GM15510 (cell line): ENCODE results near the gene YDJC.

Source experiments
- POLR2A ChIP-seq: IDR thresholded peaks from 3 replicates; pipeline ENCODE4 v1.6.1; 2011; ENCODE audit warnings: borderline replicate concordance; ENCODE audit not compliant: insufficient read length; ENCODE audit errors: extremely low read depth

YDJC gene

DNA sequence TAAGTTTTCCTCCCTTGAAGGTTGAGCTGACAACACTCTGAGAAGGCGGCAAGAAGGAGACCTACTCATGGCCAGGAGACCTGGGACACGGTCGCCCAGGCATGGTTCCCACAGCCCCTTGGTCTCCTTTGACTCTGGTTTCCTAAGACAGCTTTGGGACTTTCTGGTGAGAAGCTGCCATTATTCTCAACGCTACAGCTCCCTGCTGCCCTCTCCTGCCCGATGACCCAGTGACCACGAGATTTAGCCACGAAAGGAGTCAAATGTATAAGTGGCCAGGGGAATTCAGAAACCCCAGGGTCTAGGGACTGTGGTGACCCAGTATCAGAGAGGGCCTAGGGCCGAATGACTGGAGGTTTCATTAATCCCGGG, 11.6 kb upstream of the YDJC start:
- no peak for TF ChIP-seq POLR2A

DNA sequence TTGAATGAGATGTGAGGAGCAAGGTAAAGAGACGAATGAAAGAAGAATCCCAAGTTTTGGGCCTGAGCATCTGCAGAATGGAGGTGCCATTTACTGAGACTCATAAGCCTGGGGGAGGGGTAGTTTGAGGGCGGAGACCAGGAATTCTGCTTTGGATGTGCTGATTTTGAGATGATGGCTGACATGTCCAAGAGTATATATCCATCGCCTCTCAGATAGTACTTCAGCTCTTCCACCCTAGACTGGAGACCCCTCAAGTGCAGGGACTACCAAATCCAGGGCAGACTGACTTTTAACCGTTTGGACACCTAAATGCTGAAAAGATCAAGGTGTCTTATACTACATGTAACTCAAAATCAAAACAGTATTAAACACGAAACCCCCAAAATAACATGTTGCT, 11.0 kb upstream of the YDJC start:
- no peak for TF ChIP-seq POLR2A

DNA sequence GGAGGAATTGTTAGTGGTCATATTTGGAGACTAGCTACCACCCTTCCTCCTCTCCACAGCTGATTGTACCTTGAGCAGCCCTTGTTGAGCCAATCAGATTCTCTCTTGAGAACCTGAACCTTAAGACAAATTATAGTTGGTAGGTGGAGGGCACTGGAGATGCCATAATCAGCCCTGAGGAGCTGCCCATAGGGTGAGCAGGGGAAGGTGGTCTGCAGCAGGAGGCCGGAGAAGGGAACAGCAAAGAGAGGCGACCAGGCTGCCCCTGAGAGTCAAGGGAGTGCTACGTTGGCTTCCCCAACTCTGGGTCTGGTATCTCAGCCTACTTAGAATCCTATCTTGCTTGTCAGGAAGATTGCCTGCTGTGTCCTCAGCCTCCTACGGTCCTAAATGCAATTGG, 9.5 kb upstream of the YDJC start:
- no peak for TF ChIP-seq POLR2A

DNA sequence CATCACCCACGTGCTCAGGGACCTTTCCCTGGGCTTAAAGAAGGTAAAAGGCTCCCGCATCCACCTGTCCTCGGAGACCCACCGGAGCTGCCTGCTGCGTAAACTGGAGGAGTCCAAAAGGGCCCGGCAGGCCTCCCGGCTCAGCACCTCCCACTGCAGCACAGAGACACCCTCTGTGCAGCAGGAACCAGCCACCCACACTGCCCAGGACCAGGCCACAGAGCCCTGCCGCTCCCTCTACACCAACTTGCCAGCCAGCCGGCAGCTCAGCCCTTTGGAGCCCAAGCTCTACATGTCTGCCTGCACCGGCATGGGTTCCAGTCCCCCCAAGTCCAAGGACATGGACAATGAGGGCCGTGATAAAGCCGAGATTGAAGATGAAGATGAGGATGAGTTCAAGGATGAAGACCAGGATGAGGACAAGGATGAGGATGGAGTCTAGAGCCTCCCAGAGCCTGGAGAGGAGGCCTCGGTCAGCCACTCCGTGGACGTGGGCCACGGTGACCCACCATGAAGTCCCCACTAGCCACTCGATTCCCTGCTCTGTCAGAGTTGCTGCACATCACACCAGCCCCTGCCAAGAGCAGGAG, 6.9 kb upstream of the YDJC start:
- no peak for TF ChIP-seq POLR2A

GRCh38 chr22:21635771-21636510, 6.1 kb upstream of the YDJC start:
- no peak for TF ChIP-seq POLR2A

- TF ChIP-seq POLR2A = no peak
These were observed 5.0 kb upstream of the YDJC start for GRCh38 chr22:21634844-21635243.

DNA sequence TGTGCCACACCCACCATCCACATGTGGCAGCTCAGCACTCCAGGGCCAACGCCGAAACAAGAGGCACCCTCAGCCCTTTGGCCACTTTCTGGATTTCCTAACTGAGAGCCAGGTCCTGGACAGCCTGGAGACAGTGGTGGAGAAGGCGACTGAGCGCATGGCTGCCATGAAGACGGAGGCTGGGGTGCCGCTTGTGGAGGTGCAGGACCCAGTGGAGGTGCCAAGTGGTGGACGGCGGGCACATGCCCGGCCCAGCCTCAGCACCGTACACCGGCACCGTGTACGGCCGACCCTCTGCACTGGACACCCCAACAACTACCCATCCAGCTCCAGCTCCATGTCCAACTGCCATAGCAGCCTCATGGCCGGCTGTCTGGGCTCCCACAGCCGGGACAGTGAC, 4.3 kb upstream of the YDJC start:
- TF ChIP-seq POLR2A = no peak

GRCh38 chr22:21633481-21633880, 3.7 kb upstream of the YDJC start:
- TF ChIP-seq POLR2A = no peak

GRCh38 chr22:21632931-21633330, 3.1 kb upstream of the YDJC start:
- no peak for TF ChIP-seq POLR2A

- TF ChIP-seq POLR2A = no peak
These were observed 2.5 kb upstream of the YDJC start, which contains the start of gene CCDC116 for GRCh38 chr22:21632237-21632895. Gene CCDC116, plus strand, starts transcription at chr22:21632760. Its CDS starts 422 bp downstream, at chr22:21633182.

- no peak for TF ChIP-seq POLR2A
These were observed 1.2 kb upstream of the YDJC start for GRCh38 chr22:21631025-21631424.

DNA sequence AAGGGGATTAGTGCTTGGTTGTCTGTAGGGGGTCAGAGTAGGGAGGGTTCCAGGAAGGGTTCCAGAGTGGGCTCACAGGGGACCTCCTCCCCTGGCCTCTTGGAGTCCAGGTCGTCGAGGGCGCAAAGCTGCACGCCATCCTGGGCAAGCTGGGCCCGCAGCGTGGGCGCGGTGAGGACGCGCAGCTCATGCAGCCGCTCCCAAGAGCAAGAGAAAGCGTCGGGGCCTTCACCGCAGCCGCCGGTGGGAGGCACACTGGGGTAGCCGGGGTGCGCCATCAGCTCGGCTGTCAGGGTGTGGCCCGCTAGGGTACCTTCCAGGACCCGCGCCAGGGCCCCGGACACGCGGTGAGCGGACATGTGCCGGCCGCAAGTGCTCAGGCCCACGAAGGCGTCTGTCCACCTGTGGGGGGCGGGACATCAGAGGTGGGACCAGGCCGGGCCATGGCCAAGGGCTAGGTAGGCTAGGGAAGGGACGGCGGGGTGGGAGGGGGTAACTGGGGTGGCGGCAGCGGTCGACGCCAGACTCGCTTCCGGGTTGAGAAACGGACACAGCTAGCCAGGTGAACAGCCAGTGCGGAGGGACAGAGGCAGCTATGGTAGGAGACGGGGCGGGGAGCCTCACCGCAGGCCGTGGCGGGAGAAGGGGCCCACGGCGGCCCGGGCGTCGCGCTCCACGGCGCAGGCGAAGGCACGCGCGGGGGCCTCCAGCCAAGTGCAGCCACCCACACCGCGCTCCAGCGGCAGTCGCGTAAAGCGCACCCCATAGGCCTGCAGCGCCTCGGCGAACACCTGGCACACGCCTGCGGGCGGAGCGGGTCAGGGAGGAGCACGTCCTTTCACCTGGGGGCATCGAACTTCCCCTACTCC, 1.2 kb downstream of the YDJC start:
- TF ChIP-seq POLR2A = no peak

DNA sequence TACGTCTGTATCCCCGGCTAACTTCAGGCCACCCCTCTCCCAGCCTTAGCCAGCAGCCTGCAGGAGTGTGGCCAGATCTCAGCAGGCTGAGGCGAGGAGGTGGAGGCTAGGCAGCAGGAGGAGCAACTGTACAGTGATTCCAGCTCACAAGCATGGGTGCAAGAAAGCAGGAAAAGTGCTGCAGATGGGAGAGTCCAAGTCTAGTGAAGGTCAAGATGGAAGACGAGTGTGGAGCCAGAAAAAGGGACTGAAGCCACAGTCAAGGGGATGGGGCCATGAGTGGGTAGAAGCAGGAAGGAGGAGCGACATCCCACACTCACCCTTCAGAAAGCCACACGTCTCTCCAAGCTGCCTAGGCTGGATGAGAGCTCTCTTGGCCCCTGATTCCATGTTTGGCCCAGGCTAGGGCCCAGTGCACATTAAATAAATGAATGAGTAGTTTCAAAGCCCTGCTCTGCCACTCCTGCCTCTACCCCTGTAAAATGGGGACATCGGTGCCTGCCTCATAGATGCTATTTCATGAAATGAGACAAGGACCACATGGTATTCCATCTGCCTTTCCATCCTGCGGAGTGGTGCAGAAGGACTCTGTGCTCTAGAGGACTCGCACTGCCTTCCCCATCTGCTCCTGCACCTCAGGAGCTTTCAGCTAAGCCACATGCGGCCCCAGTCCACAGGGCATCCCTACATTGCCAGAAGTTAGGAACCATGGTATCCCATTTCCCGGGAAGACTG, 2.9 kb downstream of the YDJC start:
- no peak for TF ChIP-seq POLR2A

DNA sequence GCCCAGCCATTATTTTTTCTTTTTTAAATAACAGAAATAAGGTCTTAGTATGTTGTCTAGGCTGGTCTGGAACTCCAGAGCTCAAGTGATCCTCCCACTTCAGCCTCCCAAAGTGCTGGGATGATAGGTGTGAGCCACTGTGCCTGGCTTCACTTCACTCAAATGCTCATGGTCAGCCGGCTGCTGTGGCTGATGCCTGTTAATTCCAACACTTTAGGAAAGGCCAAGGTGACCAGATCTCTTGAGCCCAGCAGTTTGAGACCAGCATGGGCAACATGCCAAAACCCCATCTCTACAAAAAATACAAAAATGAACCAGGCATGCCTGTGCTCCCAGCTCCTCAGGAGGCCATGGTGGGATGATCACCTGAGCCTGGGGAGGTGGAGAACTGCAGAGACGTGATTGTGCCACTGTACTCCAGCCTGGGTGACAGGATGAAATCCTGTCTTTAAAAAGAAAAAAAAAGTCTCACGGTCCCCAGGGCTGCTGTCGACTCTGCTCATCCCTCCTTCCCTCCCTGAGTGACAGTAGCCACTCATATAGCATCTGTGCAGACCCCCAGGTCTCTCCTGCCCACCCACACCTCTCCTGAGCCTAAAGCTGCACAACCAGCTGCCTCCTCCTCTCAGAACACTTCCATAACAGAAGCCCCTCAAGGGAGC, 3.6 kb downstream of the YDJC start:
- no peak for TF ChIP-seq POLR2A
